GM12892 (cell line): ENCODE results near the gene VWA5A.

ENCODE experiments used
- DNase-seq: peaks from one replicate; pipeline ENCODE4 v3.0.0; 2011; ENCODE audit not compliant: insufficient read length
- FAIRE-seq: peaks from 2 replicates; lab custom pipeline; 2011; peaks lifted over from hg19 to GRCh38; lab: Jason Lieb, UNC
- POLR2A ChIP-seq: IDR thresholded peaks from 2 replicates; pipeline ENCODE4 v1.6.1; 2011; ENCODE audit warnings: low read depth, low read length, control low read depth
- POLR2AphosphoS5 ChIP-seq: IDR thresholded peaks from 2 replicates; pipeline ENCODE4 v1.6.1; 2011; ENCODE audit warnings: low read depth, low read length, control low read depth
- TAF1 ChIP-seq: IDR thresholded peaks from 2 replicates; pipeline ENCODE4 v1.6.1; 2011; ENCODE audit warnings: low read depth, mild to moderate bottlenecking, control low read depth, low read length, borderline replicate concordance

VWA5A gene

DNA sequence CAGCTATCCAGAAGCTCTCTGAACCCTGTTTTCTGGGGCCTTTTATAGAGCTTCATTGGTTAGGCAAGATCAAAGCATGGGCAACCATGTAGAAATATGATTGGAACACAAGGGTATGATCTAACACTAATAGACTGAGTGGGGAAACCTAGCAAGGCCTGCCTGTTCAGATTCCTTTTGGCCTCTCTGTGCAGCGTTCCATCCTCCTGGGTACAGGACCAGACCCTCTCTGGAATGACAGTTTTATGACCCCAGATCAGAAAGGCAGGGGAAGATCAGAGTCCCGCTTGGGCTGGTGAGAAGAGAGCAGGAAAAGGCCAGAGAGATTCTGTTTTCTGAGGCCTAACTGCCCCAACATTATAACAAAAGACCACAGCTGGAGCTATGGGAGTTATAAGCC is 36.7 kb upstream of the VWA5A start:
- no peak for DNase-seq
- no peak for FAIRE-seq
- no peak for TF ChIP-seq POLR2A
- no peak for TF ChIP-seq TAF1
- TF ChIP-seq POLR2AphosphoS5 = no peak

DNA sequence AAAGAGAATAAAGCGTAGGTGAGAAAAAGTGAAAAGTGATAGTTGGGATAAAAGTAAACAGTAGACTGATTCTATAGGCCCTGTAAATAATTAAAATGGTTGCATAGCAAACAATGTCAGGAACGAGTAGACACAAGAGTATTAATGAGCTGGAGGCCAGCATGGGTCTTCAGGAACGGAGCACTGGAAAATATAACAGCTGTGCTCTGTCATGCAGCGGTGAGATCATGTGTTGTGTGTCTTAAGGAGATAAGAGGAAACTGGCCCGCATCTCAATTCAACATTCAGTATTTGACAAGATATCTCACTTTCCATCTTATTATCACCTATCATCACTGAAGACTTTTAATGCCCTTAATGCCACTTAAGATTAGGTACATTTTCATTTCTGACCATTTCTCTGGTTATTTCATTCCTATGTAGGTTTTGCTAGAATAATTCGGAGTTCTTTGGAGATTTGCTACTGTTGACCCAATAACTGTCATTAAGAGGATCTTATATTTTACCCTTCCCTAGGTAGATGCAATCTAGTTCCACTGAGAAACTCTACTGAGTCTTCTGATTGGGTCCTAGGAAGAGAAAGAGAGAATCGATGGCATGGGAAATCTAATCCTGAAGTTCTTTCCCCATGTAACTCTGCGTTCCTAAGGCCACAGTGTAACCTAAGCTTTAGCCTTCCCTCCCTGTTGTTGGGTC is 35.5 kb upstream of the VWA5A start:
- DNase-seq = no peak
- FAIRE-seq = no peak
- no peak for TF ChIP-seq TAF1
- TF ChIP-seq POLR2AphosphoS5 = no peak
- TF ChIP-seq POLR2A = no peak

DNA sequence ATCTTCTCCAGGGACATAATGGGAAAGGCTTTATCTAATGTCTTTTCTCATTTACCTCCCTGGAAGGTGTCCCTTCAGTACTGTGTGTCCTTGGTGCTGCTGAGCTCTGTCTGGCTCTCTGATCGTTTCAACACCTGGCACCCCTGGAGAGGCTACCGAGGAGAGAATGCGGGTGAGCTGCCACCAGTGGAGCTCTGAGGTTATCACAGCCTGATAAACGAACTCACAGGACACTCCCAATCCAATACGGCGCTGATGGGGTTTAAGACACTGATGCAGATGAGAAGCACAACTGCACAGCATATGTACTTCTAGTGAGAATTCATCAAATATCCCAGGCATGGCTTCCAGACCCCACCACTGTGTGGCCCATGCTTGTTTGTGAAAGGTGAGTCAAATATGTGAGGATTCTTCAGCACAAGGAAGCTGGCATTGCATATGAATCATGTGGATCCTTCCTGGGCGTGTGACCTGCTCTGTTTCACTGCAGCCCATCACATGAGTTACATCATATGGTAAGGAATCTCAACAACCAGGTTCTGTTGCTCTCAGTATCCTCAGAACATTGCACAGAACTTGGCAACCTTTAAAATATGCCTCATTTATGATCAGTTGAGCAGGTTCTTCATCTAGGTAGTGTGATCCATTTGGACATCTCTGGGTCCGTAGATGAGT is 34.8 kb upstream of the VWA5A start:
- no peak for FAIRE-seq

GRCh38 chr11:124081483-124081882 is 33.8 kb upstream of the VWA5A start:
- TF ChIP-seq POLR2AphosphoS5 = no peak
- TF ChIP-seq POLR2A = no peak
- TF ChIP-seq TAF1 = no peak
- FAIRE-seq (no peak), DNase-seq (no peak)

More for the DNA sequence above, 34.8 kb upstream of the VWA5A start:
- no peak for TF ChIP-seq POLR2AphosphoS5
- TF ChIP-seq TAF1 = no peak
- TF ChIP-seq POLR2A = no peak
- DNase-seq = no peak

GRCh38 chr11:124082371-124082770 is 32.9 kb upstream of the VWA5A start:
- FAIRE-seq (no peak), DNase-seq (no peak)
- no peak for TF ChIP-seq POLR2AphosphoS5
- TF ChIP-seq TAF1 = no peak
- TF ChIP-seq POLR2A = no peak

DNA sequence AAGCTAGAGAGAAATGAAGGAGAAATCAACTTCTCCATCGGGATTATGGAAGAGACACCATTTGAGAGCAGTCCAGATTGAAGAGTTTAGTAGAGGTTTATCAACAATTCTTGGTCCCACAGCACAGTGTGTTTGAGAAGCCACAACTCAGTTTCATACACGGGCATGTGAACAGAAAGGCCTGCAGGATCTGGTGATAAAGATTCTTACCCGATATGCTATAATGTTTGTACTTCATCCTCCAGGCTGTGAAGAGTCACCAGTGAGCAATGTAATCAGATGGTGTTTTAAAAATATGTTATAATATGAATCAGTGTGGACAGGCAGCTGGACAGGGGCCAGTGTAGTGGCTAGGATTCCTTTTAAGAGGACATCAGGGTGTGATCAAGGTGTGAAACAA is 29.7 kb upstream of the VWA5A start:
- TF ChIP-seq TAF1 = no peak
- TF ChIP-seq POLR2A = no peak
- TF ChIP-seq POLR2AphosphoS5 = no peak
- no peak for DNase-seq
- FAIRE-seq = no peak

DNA sequence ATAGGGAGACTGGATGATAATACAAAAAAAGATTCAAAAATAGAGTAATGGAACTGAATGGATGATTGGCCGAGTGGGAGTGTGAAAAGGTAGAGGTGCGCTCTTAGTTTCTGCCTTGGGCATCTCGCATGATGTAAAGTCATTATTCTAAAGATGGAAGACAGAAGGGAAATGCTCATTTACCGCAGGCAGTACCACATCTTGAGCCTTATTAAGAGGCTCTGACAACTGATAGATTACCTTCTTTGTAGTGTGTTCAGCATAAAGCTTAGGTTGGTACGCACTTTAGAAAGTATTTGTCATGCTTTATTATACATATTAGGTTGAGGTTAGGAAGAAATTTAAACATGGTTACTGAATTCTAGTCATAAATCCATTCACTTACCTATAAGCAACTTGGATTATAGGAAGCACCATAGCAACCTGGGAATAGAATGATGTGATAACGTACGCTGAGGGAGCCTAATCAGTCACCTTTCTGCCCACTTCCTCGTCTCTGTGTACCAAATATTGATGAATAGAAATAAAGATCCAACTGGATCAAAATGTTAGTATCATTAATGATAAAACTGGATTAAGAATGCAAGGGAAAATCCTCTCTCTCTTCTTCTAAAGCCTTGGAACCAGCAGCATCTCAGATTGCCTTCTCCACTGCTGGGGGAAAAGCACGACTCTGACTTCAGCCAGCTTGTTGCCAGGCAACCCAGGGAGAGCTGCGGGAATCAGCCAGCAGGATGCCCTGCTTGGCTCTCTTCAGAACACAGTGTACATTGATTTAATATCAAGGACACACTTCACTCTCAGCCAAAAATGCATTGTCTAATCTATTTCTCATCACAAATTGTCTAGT is 29.0 kb upstream of the VWA5A start:
- TF ChIP-seq POLR2AphosphoS5 (no peak), TAF1 (no peak), POLR2A (no peak)
- no peak for FAIRE-seq
- DNase-seq = no peak

DNA sequence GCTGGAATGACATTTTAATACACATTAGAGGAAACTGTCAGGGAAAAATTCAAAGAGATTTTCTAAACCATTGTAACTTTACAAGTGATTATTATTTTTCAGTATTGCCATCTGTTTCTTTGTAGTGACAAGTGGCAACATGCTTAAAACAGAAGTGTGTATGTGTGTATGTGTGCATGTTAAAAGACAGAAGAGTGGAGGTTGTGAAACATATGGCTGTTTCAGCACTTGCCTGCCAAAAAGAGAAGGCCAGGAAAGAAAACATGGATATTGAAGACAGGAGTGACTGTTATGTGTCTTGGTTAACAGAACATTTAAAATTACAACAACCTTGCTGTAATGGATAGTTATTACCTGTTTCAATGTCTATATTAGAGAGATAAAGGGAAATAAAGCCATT is 24.3 kb upstream of the VWA5A start:
- TF ChIP-seq POLR2AphosphoS5 = no peak
- TF ChIP-seq TAF1 = no peak
- TF ChIP-seq POLR2A = no peak
- DNase-seq (no peak), FAIRE-seq (no peak)

DNA sequence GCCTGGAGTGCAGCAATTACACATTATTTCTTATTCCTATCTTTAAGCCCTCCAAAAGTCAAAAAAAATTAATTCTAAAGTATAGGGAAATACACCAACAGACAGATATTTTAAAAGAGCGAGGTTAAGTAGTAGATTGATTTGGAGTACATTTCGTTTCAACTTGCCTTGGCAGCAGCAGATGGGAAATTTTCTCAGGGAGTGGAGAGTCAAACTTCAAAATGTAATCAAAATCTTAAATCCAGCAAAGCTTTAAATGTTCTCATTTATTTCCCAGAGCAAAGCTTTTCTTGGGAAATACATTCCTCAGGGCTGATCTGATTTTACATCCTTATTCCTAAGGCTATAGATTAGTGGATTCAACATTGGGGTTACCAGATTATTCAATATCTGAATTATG is 21.9 kb upstream of the VWA5A start:
- no peak for FAIRE-seq

DNA sequence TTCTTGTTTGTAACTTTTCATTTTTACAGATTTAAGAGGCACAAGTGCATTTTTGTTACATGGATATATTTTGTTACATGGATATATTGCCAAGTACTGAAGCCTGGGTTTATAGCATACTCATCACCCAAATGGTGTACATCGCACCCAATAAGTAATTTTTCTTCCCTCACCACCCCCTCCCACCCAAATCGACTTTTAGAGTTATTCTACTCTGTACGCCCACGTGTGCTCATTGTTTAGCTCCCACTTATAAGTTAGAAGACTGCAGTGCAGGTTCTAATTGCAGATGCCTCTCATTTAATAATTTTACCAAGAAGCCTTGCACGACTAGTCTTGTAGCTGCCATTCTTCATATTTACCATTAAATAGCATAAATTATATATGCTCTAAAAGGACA is 20.5 kb upstream of the VWA5A start:
- TF ChIP-seq TAF1 (no peak), POLR2AphosphoS5 (no peak), POLR2A (no peak)
- FAIRE-seq = no peak
- no peak for DNase-seq

More for the DNA sequence above, 21.9 kb upstream of the VWA5A start:
- TF ChIP-seq POLR2A (no peak), TAF1 (no peak), POLR2AphosphoS5 (no peak)
- no peak for DNase-seq

DNA sequence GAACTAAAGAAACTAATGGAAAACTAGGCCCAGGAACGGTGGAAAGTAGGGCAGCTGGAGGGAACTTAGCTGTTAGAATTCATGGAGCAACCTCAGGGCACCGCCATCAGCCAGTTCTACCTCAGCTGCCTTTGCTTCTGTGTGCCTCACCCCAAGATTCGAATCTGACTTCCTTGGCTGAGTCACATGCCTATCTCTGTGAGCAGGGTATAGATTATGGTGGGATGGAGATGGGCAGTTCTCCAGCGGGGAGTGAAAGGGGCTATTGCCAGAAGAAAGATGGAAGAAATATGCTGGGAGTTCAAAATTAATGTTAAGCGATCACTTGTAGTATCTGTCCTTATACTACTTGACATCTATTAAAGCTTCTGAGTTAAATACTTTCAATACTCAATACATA is 18.9 kb upstream of the VWA5A start:
- no peak for FAIRE-seq
- no peak for DNase-seq
- TF ChIP-seq POLR2AphosphoS5 = no peak
- no peak for TF ChIP-seq POLR2A
- TF ChIP-seq TAF1 = no peak

DNA sequence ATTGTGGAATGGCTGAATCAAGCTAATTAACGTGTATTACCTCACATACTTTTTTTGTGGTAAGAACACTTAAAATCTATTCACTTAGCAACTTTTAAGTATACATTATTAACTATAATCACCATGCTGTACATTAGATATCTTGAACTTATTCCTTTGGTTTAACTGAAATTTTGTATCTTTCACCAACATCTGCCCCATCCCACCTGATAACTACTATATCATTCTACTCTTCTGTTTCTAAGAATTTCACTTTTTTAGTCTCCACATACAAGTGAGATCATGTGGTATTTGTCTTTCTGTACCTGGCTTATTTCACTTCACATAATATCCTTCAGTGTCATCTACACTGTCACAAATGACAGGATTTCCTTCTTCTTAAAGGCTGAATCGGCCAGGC is 17.1 kb upstream of the VWA5A start:
- no peak for DNase-seq
- no peak for FAIRE-seq
- TF ChIP-seq POLR2A (no peak), TAF1 (no peak), POLR2AphosphoS5 (no peak)
